Activated naive CD8-positive, alpha-beta T cell treated with anti-CD3 and anti-CD28 coated beads for 36 hours (primary cell): ENCODE results near the gene PHACTR2. TPM values are rescaled to one million over a fixed set of nuclear protein-coding genes. Genes with fewer than 3 reads are reported as not detected.

Source experiments
- DNase-seq: peaks from one replicate; pipeline ENCODE4 v3.0.0; 2021
- H3K27ac Mint-ChIP-seq: one replicate; pipeline ENCODE4 v1.8.0; 2022; ENCODE audit warnings: mild to moderate bottlenecking, moderate library complexity, mixed read lengths
- H3K27me3 Mint-ChIP-seq: one replicate; pipeline ENCODE4 v1.8.0; 2022; ENCODE audit warnings: mild to moderate bottlenecking, mixed read lengths
- H3K36me3 Mint-ChIP-seq: one replicate; pipeline ENCODE4 v1.8.0; 2021; ENCODE audit warnings: mild to moderate bottlenecking, mixed read lengths
- H3K4me1 Mint-ChIP-seq: one replicate; pipeline ENCODE4 v1.8.0; 2021; ENCODE audit warnings: mixed read lengths
- H3K4me3 Mint-ChIP-seq: one replicate; pipeline ENCODE4 v1.8.0; 2022; ENCODE audit warnings: mild to moderate bottlenecking, moderate library complexity, mixed read lengths
- H3K9me3 Mint-ChIP-seq: one replicate; pipeline ENCODE4 v1.8.0; 2022; ENCODE audit warnings: mixed read lengths
- total RNA-seq, 2 experiments: library from RNA; stranded (reverse); gene quantifications; one replicate each; pipeline ENCODE4 v1.2.3, GENCODE V29; 2021

PHACTR2 gene
- total RNA-seq, 2 experiments from 2014 or later, result 18.8 to 22.1 TPM

DNA sequence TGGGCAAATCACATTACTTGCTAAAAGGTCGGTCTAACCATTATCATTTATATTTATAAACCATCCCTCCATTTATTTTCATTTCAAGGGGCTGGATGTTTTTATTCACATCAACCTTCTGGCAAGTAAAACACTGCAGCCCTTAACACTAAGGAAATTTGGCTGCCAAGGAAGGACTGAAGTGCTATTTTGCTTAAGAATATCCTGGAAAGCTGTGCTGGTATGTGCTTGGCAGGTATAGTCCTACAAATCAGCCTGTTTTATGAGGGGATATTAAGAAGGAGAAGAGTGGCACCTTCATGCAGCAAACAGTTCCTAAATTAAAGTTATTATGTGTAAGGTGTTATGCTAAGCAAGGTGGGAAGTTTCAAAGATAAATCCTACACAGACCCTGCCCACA is 9.8 kb downstream of the PHACTR2 start:
- no peak overlapping the region for H3K4me3 Mint-ChIP-seq
- DNase-seq, result no peak
- peaks cover 7% of the 10 kb centered on the region for H3K36me3 Mint-ChIP-seq
- H3K27me3 Mint-ChIP-seq, result no peaks in the 10 kb centered on the region
- peaks cover 5% of the 10 kb centered on the region for H3K4me1 Mint-ChIP-seq
- no peak overlapping the region for H3K27ac Mint-ChIP-seq
- peaks cover 5% of the 10 kb centered on the region for H3K9me3 Mint-ChIP-seq

DNA sequence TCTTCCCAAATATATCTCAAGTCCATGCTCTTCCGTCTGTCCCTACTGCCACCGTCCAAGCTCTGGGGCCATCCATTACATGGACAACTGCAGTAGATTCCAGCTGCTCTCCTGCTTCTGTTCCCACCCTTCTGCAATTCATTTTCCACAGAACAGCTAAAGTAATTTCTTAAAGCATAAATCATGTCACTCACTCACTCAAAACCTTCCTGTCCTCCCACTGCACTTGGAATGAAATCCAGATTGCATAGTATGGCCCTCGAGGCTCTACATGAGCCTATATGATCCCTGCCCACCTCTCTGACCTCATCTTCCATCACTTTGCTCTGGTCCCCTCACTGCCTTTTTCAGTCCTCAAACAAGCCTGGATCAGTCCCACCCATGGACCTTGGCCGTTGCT is 10.9 kb downstream of the PHACTR2 start:
- Mint-ChIP-seq H3K27ac (no peak overlapping the region), H3K9me3 (no peaks in the 10 kb centered on the region), H3K4me3 (no peak overlapping the region), H3K4me1 (peaks cover 4% of the 10 kb centered on the region), H3K36me3 (peaks cover 4% of the 10 kb centered on the region), H3K27me3 (no peaks in the 10 kb centered on the region)
- no peak for DNase-seq

- no peak overlapping the region for H3K4me3 Mint-ChIP-seq
- no peaks in the 10 kb centered on the region for H3K9me3 Mint-ChIP-seq
- H3K36me3 Mint-ChIP-seq, result no peaks in the 10 kb centered on the region
- peaks cover 9% of the 10 kb centered on the region for H3K4me1 Mint-ChIP-seq
- DNase-seq, result no peak
- no peaks in the 10 kb centered on the region for H3K27me3 Mint-ChIP-seq
- H3K27ac Mint-ChIP-seq, result no peak overlapping the region
These were observed 12.1 kb downstream of the PHACTR2 start for GRCh38 chr6:143689852-143690251.

DNA sequence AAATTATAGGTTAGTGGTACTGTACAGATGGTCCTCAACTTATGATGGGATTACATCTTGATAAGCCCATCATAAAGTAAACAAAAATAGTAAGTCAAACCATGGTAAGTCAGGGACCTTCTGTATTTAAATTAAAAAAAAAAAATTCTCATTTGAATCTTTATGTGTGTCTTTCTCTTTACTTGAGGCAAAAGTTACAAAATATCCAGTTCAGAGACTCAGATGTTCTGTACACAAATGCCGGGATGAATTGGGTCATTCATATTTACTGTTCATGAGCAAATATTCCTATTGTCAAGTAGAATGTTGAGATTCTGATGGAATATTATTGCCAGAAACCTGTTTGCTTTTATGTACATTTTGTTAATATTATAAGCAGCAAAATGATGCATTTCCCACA is 13.4 kb downstream of the PHACTR2 start:
- H3K27me3 Mint-ChIP-seq, result no peaks in the 10 kb centered on the region
- peaks cover 14% of the 10 kb centered on the region for H3K4me1 Mint-ChIP-seq
- no peaks in the 10 kb centered on the region for H3K9me3 Mint-ChIP-seq
- no peak for DNase-seq
- no peak overlapping the region for H3K27ac Mint-ChIP-seq
- no peak overlapping the region for H3K4me3 Mint-ChIP-seq
- no peaks in the 10 kb centered on the region for H3K36me3 Mint-ChIP-seq

- Mint-ChIP-seq H3K9me3 (no peaks in the 10 kb centered on the region), H3K27ac (no peak overlapping the region), H3K27me3 (no peaks in the 10 kb centered on the region), H3K36me3 (no peaks in the 10 kb centered on the region), H3K4me3 (no peak overlapping the region), H3K4me1 (peaks cover 18% of the 10 kb centered on the region)
- DNase-seq, result no peak
These were observed 14.3 kb downstream of the PHACTR2 start for GRCh38 chr6:143691900-143692636.

- no peaks in the 10 kb centered on the region for H3K9me3 Mint-ChIP-seq
- DNase-seq, result no peak
- H3K4me3 Mint-ChIP-seq, result no peak overlapping the region
- H3K4me1 Mint-ChIP-seq, result peaks cover 18% of the 10 kb centered on the region
- no peaks in the 10 kb centered on the region for H3K36me3 Mint-ChIP-seq
- no peak overlapping the region for H3K27ac Mint-ChIP-seq
- no peaks in the 10 kb centered on the region for H3K27me3 Mint-ChIP-seq
These were observed 14.9 kb downstream of the PHACTR2 start for GRCh38 chr6:143692696-143693095.

- Mint-ChIP-seq H3K27me3 (no peaks in the 10 kb centered on the region), H3K36me3 (no peaks in the 10 kb centered on the region), H3K4me1 (peaks cover 18% of the 10 kb centered on the region), H3K9me3 (no peaks in the 10 kb centered on the region), H3K4me3 (no peak overlapping the region), H3K27ac (no peak overlapping the region)
- no peak for DNase-seq
These were observed 16.2 kb downstream of the PHACTR2 start for GRCh38 chr6:143694013-143694412.

DNA sequence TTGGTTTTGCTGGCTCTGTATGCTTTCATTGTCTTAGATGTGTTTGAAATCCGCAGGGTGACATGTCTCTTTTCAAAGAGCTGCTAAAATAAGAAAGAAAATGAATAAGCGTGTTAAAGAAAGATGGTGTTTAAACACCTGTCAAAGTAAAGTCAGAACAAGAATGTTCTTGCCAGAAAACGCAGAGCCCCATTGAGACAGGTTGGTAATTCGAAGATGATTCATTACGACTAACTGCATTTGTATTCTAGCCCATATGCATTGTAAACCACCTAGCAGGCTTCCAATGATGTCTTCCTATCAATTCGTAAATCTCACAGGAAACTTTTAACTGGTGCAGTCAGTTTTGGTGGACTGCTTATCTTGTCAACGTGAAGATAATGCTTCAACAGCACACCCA is 16.8 kb downstream of the PHACTR2 start:
- Mint-ChIP-seq H3K36me3 (no peaks in the 10 kb centered on the region), H3K27me3 (no peaks in the 10 kb centered on the region), H3K4me1 (peaks cover 18% of the 10 kb centered on the region), H3K9me3 (no peaks in the 10 kb centered on the region), H3K4me3 (no peak overlapping the region), H3K27ac (no peak overlapping the region)
- DNase-seq, result no peak

DNA sequence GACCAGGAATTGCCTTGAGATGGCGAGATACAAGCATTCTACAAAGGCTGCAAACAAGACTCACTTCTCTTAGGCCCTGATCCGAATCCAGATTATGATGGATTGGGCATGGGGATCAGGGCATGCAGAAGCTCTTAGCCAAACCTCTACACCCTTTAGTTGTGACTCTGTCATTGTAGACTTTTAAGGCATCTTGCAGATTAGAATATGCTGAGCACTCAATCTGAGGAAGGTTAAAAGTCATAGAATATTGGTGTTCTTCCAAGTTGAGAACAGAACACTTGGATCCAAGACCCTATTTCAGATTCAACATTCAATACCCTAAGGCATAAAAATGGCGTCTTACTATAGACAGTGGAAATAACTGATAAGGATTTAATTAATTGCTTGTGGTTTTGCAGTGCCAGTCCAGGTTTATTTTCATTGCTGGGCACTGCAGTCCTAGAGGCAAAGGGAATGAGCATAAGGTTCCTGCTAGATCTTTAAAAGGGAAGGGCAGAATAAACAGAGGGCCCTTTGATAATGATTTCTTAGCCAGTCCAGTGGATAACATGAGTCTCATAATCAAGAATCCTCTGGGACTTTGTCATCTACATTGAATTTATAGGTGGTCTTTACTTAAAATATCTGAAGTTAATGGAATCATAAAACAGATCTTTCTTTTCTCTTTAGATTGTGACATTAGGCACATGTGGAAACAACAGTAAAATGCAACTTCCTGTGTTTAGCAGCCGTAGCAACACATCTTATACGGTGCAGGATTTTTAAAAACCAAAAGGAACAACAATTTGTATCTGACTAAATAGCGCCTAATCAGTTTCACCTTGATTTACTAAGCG is 17.6 kb downstream of the PHACTR2 start:
- no peaks in the 10 kb centered on the region for H3K27me3 Mint-ChIP-seq
- no peak for DNase-seq
- H3K4me3 Mint-ChIP-seq, result no peak overlapping the region
- peaks cover 14% of the 10 kb centered on the region for H3K4me1 Mint-ChIP-seq
- H3K36me3 Mint-ChIP-seq, result no peaks in the 10 kb centered on the region
- no peak overlapping the region for H3K27ac Mint-ChIP-seq
- no peaks in the 10 kb centered on the region for H3K9me3 Mint-ChIP-seq

DNA sequence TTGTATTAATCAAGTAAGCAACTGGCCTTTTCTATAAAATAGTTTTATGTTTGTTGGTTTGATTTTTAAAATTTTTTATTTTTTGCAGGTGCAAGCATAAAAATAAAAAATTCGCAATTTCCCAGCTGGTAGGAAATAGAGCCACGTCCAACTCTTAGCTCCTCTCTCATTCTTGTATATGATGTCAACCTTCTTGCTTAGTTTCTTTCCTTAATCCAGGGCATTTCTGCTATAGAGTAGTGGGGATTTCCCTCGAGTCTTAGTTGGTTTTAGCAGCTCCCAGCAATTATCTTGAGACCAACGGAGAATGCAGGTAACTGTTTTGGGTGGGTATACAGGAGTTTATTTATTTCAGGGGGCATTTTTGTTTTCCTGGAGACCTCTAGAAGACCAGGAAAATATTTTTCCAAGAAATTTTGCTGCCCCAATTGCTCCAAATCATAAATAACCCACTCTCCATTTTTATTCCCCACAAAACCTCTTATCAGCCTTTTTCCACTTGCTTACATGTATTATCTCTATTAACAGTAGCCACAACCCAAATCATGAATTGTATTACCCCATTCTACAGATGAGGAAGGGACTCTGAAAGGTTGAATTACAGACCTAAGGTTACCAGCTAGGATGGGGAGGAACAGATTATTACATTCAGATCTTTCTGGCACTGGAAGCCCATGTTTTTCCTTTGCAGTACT is 18.4 kb downstream of the PHACTR2 start:
- no peak for DNase-seq
- no peaks in the 10 kb centered on the region for H3K9me3 Mint-ChIP-seq
- peaks cover 14% of the 10 kb centered on the region for H3K4me1 Mint-ChIP-seq
- no peak overlapping the region for H3K4me3 Mint-ChIP-seq
- no peak overlapping the region for H3K27ac Mint-ChIP-seq
- H3K36me3 Mint-ChIP-seq, result no peaks in the 10 kb centered on the region
- H3K27me3 Mint-ChIP-seq, result no peaks in the 10 kb centered on the region

DNA sequence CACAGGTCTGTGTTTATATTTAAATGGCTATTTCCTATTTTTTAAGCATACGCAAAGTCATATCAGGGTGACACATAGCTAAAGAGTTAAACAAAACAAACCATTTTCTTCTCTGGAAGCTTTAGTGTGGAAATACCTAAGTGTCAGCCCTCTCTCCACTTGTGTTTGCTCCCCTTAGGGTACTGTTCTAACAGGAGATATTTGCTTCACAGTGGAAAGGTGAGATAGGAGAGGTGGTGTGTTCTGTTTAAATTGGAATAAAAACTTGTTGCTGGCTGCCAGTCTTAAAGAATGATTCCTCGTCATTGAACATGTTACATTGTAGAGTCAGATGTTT is 18.9 kb downstream of the PHACTR2 start:
- Mint-ChIP-seq H3K9me3 (no peaks in the 10 kb centered on the region), H3K4me1 (peaks cover 14% of the 10 kb centered on the region), H3K4me3 (no peak overlapping the region), H3K27ac (no peak overlapping the region), H3K27me3 (no peaks in the 10 kb centered on the region), H3K36me3 (no peaks in the 10 kb centered on the region)
- no peak for DNase-seq

GRCh38 chr6:143697076-143697800 is 19.5 kb downstream of the PHACTR2 start:
- Mint-ChIP-seq H3K4me1 (peaks cover 14% of the 10 kb centered on the region), H3K36me3 (no peaks in the 10 kb centered on the region)

DNA sequence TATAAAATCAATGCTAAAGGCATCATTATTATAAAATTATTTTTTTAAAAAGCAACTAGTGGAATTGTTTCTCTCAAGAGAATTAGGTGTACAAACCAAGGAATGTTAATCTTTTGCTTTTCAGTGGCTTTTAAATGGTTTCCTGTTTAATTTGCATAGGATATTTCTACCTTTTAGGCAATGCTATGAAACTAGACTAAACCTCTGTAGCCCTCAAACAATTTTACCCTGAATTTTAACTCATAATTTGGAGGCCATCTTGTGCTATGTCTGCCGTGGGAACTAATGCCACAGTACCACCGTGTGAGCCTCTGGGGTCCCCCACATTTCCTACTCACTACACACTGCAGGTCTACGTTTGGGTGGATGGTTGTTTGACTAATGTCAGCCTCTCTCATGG is 20.6 kb downstream of the PHACTR2 start:
- H3K27me3 Mint-ChIP-seq, result no peaks in the 10 kb centered on the region
- peaks cover 16% of the 10 kb centered on the region for H3K4me1 Mint-ChIP-seq
- no peaks in the 10 kb centered on the region for H3K36me3 Mint-ChIP-seq
- no peak overlapping the region for H3K4me3 Mint-ChIP-seq
- no peak overlapping the region for H3K27ac Mint-ChIP-seq
- DNase-seq, result no peak
- no peaks in the 10 kb centered on the region for H3K9me3 Mint-ChIP-seq

More at GRCh38 chr6:143697076-143697800, 19.5 kb downstream of the PHACTR2 start:
- Mint-ChIP-seq H3K27me3 (no peaks in the 10 kb centered on the region), H3K4me3 (no peak overlapping the region), H3K9me3 (no peaks in the 10 kb centered on the region), H3K27ac (no peak overlapping the region)
- no peak for DNase-seq

GRCh38 chr6:143698759-143699429 is 21.1 kb downstream of the PHACTR2 start:
- Mint-ChIP-seq H3K4me1 (peaks cover 14% of the 10 kb centered on the region), H3K27me3 (no peaks in the 10 kb centered on the region), H3K9me3 (no peaks in the 10 kb centered on the region), H3K4me3 (no peak overlapping the region), H3K36me3 (no peaks in the 10 kb centered on the region), H3K27ac (no peak overlapping the region)
- DNase-seq, result no peak
